HG03097 (cell line): ENCODE results near the gene LCNL1.
"Not testable (repeated sequence)": the region's sequence is repeated elsewhere in the genome, so short reads cannot be mapped to it uniquely, and the experiment has no call there.

Experiments
- ATAC-seq: cut with Tn5 transposase; IDR thresholded peaks from one replicate; pipeline ENCODE4 v1.9.1; 2021; ENCODE audit not compliant: unreplicated experiment, low FRiP score

The LCNL1 gene

GRCh38 chr9:136990242-136990911 is 7.6 kb downstream of the LCNL1 start:
- ATAC-seq = no peak

GRCh38 chr9:136991993-136992818 is 9.4 kb downstream of the LCNL1 start, which contains the start of gene PAXX:
Gene PAXX, plus strand, starts transcription at chr9:136992422. Its CDS starts 22 bp downstream, at chr9:136992444.
- peak; percentile 65 for ATAC-seq

DNA sequence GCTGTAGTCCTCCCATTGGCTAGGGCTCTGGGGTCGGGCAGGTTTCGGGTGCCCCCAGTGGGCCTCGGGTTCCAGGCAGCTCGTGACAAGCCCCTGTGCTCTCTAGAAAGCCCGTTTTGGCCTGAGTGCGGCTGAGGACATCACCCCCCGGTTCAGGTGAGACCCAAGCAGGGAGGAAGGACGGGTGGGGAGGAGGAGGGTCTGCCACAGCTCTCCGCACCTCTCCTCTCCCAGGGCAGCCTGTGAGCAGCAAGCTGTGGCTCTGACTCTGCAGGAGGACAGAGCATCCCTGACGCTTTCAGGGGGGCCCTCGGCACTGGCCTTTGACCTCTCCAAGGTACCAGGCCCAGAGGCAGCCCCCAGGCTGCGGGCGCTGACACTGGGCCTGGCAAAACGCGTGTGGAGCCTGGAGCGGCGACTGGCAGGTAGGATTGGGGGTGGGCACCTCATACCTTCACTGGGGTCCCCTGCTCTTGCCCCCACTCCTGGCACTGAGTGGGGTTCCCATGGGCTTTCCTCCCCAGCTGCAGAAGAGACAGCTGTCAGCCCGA is 10.1 kb downstream of the LCNL1 start:
- no peak for ATAC-seq

DNA sequence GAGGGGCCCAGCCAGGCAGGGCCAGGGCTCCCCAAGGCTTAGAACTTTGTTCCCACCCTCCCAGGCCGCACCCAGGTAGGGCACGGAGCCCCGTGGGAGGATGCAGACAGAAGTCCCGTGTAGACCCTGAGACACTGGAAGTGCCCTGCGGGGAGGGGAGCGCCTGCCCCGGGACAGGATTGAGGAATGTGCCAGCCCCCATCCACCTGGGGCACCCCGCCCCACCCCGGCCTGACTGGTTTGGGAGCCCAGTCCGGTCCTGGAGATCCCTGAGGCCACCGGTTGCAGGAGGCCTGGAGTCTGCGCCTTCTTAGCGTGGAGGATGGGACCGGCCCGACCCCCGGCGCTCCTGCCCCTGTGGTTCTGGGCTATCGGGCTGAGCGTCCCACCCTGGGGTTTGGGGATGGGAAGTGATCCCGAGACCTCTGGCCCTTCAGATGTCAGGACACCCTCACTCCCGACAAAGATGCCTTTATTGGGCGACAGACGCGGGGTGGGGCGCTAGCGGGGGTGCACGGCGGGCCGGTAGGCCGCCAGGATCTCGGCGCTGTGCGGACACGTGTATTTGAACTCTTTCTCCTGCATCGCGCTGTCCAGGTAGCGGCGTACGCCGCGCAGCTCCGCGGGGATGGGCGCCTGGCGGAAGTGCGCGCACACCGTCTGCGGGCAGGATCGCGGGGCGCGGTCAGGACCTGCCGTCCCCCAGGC is 11.5 kb downstream of the LCNL1 start:
- no peak for ATAC-seq

GRCh38 chr9:136994888-136995230 is 12.1 kb downstream of the LCNL1 start:
- no peak for ATAC-seq

DNA sequence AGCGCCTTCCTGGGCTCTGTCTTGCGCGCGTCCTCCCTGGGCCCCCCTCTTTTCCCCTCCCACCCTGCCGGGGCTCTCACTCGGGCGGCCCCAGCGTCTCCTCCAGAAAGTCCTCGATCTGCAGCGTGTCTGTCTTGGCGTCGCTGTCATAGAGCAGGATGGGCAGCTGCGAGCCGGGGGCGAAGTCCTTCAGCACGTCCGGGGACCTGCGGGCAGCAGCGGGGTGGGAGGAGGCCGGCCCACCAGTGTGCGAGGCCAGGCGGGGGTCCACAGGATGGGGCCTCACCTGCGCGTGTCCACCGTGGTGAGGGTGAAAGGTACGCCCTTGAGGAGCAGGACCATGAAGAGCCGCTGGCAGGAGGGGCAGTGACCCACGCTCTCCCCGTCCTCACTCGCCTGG is 12.6 kb downstream of the LCNL1 start:
- ATAC-seq = no peak

DNA sequence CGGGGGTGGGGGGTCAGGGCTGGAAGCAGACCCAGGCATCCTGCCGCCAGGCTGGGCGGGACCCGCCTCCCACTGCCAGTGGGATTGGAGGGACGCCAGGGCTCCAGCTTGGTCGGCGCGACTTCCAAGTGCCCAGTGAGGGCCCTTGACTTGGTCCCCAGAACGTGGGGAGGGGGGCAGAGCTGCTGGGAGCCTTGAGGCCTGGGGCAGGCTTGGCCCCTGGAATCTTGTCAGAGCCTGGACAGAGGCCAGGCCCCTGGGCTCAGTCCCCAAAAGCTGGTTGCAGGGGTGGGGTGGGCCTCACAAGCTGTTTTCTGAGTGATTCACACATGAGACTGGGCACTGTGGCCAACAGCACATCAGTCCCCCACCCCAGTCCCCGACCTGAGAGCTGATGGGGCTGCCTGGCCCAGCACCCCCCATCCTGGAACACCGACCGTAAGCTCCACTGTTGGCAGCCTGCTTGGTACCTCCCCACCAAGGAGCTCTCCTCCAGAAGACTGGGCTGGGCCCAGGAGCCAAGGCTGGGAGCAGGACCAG is 13.0 kb downstream of the LCNL1 start:
- ATAC-seq = no peak

GRCh38 chr9:136996361-136997292 is 13.8 kb downstream of the LCNL1 start, which contains the start of gene CLIC3:
Gene CLIC3, minus strand, starts transcription at chr9:136996568. Its CDS starts 25 bp downstream, at chr9:136996543.
- no peak for ATAC-seq

GRCh38 chr9:136997371-136997770 is 14.6 kb downstream of the LCNL1 start:
- ATAC-seq = no peak

DNA sequence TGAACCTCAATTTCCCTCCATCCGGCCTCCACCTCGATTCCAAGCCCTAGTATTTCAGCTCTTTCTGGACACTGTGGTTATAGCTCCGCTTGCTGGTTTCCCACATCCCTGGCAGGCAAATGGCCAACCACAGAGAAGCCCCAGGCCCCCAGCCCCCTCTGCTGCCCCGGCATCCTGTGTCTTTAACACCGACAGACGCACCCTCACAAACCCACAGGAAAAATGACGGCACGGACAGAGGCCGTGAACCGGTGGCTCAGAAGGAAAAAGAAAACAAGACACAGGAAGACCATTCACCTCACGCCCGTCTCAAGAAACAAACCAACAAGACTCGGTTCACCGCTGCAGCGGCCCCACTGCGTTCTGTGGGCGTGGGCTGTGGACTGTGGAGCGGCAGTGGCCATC is 15.0 kb downstream of the LCNL1 start:
- no peak for ATAC-seq

- ATAC-seq = peak; percentile 63
Measured at GRCh38 chr9:137000177-137000930, 17.6 kb downstream of the LCNL1 start.

GRCh38 chr9:137001857-137002645 is 19.3 kb downstream of the LCNL1 start:
- ATAC-seq = no peak

DNA sequence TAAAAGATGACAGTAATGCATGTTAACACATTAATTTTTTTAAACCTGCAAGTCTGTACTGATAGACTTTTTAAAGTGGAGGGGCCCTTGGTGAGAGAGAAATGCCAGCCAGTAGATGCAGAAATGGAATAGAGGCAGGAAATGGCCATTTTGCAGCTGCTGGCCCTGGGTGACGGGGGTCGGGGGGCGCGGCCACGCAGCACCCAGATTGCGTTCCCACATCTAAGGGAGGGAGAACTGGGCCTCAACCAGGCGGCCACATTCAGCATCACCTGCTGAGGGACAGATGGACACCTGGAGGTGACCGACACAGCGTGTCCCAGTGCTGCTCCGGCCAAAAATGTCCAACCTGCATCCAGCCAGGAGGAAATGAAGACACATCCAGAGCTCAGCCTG is 19.9 kb downstream of the LCNL1 start:
- ATAC-seq = no peak

DNA sequence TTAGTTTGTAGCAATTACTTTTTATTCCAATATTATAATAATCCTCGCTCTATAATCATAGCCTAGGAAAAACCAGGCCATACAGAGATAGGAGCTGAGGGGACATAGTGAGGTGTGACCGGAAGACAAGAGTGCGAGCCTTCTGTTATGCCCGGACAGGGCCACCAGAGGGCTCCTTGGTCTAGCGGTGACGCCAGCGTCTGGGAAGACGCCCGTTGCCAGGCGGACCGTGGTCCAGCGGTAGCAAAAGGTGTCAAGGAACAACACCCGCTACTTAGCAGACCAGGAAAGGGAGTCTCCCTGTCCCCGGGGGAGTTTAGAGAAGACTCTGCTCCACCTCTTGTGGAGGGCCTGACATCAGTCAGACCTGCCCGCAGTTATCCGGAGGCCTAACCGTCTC is 21.5 kb downstream of the LCNL1 start:
- not testable (repeated sequence) for ATAC-seq

DNA sequence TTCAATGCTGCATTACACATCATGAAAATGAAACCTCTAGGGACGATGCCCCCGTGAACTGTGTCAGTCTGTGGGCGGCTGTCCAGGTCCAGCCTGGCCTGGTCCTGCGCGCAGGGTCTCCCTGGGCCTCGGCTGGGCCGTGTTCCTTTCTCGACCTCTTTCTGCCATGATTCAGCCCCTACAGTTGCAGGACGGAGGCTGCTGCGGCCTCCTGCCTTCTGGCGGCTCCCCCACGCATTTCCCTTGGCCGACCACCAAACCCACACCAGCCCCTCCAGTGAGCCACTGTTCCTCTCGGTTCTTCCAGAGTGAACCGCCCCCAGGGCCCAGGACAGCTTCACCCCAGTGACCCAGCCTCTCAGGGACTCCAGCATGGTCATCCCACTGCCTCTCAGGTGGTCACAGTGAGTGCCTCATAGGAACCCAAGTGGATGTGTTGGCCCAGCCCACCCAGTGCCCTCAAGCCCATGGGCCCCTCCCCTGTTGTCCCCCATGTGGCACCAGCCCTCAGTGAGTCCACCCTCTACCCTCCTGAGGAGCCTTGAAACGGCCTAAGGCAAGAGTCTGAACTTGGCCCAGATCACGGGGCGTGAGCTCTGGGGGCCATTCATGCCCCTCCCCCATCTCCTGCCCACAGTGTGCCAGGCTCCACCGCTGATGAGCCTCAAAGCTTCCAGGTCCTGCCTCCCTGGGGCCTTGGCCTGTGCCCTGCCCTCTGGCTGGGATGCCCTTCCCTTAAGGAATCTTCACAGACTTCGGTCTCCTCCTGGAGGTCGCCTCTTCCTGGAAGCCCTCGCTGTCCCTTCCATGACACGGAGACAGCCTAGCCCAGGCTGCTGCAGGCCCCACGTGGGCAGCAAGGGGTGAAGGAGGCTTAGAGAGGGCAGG is 23.6 kb downstream of the LCNL1 start:
- no peak for ATAC-seq

DNA sequence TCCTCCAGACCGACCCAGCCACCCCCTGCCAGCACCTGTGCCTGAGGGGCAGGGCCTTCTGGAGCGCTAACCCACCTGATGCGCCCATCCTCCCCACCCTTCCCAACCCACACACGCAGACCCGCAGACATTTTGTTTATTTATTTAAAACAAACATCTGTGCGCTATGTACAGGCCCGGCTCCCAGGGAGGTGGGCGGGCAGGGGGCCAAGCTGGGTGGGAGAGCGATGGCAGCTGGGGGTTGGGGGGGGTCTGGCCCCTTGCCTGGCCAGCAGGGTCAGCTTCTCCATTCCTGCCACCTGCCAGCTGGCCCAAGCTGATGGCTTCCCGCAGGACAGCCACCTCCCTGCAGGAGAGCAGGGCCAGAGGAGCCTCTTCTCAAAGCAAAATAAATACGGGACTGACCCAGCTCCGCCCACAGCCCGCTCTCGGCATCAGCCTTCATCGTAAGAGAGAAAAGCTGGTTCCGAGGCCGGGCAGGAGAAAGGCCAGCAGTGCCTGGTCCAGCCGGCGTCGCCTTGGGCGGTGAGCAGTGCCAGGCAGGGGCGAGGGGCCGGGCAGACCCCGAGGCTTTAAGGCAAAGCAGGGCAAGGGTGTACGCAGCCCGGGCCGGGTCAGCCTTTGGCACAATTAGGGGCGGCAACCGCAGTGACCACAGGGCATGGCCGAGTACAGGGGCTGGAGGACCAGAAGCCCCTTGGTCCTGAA is 24.5 kb downstream of the LCNL1 start:
- no peak for ATAC-seq

- no peak for ATAC-seq
Measured at GRCh38 chr9:137007816-137008270, 25.1 kb downstream of the LCNL1 start.
